NOMO-1 treated with DMSO at 0.1 percent for 48 hours (cell line): ENCODE results near the gene MRPL9.
"Not testable (repeated sequence)": the region's sequence is repeated elsewhere in the genome, so short reads cannot be mapped to it uniquely, and the experiment has no call there.

Source experiments
- DNase-seq: peaks from one replicate; lab custom pipeline; 2025; ENCODE audit not compliant: unreplicated experiment; lab: John Stamatoyannopoulos, UW

The MRPL9 gene

DNA sequence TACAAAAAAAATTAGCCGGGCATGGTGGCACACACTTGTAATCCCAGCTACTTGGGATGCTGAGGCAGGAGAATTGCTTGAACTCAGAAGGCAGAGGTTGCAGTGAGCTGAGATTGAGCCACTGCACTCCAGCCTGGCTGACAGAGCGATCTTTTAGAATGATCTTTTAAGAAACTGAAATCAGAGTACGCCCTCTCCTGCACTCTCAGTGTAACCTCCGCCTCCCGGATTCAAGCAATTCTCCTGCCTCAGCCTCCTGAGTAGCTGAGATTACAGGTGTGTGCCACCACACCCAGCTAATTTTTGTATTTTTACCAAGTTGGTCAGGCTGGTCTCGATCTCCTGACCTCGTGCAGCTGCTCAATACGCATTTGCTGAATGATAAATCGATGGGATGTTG is 29.3 kb downstream of the MRPL9 start:
- DNase-seq: not testable (repeated sequence)

DNA sequence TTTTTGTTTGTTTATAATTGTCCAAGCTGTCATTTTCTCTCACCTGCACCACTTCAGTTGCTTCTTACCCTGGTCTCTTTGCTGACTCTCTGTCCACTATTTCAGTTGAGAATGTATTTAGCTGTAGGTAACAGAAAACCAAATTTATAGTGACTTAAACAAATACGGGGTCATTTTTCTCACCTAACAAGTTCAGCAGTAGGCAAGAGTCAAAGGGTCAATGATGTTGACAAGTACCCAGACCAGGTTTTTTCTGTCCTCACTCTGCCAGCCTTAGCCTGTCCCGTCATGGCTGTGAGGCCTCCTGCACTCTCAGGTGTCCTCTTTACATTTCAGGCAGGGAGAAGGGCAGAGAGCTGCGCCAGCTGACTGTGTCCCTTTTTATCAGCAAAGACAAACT is 30.2 kb downstream of the MRPL9 start:
- DNase-seq: no peak

DNA sequence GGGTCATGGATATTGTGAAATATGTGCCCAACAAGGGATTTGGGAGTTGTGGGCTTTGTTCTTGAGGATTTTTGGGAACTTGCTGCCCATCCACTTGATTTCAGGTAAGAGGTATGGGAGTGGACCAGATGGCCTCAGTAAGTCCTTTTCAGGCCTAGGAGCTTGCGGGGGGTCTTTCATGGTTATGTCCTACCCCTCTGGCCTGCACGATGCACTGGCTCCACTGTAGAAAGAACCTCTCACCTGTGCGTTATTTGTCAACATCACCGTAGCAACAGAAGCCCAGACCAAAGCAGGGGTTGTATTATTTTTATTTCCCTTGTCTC is 33.4 kb downstream of the MRPL9 start:
- DNase-seq: no peak

- no peak for DNase-seq
Measured at GRCh38 chr1:151729157-151729965, 33.9 kb downstream of the MRPL9 start.

DNA sequence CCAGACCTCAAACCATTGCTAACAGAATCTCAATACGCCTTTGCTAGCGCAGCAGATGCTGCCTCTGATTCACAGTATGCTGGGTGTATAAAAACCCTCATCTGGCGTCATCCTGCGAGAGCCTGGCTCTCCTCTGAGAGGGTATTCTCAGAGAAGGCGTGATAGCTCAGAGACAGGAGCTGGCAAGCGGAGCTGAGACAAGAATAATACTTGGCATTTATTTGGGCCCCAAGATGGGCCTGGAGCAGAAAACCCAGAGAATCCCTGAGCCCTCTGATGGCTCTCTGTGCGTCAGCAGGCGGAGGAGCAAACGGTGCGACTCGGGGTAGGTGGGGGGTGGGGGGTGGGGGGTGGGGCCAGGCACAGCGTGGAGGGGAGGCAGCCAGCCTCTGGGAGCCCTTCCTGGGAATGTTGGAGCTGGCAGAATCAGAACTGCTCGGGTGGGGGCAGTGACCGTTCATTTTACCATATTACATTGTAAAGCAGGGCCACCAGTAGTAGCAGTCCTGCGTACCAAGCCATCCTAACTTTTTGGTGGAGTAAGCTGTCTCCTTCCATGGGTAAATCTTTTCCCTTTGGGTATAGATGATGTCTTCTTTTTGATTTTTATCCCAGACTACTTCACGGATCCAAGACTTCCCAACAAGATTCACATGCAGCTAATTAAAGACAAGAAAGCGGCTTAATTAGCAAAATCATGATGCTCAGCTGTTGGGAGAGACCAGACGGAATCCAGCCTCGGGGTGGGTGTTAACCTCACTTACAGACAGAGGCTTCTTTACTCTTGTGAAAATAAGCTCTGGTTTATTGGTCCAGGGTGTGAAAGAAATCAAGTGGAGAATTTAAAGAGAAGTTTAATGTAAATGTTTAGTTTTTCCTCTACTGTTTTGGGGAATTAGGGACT is 34.9 kb downstream of the MRPL9 start:
- no peak for DNase-seq

GRCh38 chr1:151723726-151724370 is 39.4 kb downstream of the MRPL9 start:
- no peak for DNase-seq

- DNase-seq: no peak
Measured at GRCh38 chr1:151721788-151722510, 41.3 kb downstream of the MRPL9 start.

- DNase-seq: no peak
Measured at GRCh38 chr1:151720974-151721787, 42.1 kb downstream of the MRPL9 start, which contains the start of gene RIIAD1. Gene RIIAD1 (plus strand): TSS chr1:151721522. CDS start chr1:151721537, 15 bp downstream.

GRCh38 chr1:151720554-151720953 is 42.7 kb downstream of the MRPL9 start:
- peak; percentile 21 for DNase-seq

DNA sequence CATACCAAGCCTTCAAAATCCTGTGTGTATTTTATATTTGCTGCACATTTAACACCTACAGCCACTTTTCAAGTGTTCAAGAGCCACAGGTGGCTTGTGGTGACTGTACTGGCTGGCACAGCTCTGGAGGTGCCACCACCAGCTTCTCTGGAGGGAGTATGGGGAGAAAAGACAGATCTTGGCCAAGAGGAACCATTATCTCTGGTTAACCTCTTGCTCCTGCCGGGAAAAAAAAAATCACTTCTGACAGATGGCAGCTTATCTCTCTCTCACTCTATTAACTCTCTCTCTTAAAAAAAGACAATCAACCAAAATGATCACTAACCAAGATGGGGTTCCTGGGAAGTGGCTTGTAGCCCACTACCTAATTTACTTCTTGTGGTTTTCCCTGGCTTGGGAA is 43.2 kb downstream of the MRPL9 start:
- DNase-seq: no peak

GRCh38 chr1:151718666-151719065 is 44.6 kb downstream of the MRPL9 start:
- no peak for DNase-seq

- DNase-seq: no peak
Measured at GRCh38 chr1:151718011-151718431, 45.3 kb downstream of the MRPL9 start.

DNA sequence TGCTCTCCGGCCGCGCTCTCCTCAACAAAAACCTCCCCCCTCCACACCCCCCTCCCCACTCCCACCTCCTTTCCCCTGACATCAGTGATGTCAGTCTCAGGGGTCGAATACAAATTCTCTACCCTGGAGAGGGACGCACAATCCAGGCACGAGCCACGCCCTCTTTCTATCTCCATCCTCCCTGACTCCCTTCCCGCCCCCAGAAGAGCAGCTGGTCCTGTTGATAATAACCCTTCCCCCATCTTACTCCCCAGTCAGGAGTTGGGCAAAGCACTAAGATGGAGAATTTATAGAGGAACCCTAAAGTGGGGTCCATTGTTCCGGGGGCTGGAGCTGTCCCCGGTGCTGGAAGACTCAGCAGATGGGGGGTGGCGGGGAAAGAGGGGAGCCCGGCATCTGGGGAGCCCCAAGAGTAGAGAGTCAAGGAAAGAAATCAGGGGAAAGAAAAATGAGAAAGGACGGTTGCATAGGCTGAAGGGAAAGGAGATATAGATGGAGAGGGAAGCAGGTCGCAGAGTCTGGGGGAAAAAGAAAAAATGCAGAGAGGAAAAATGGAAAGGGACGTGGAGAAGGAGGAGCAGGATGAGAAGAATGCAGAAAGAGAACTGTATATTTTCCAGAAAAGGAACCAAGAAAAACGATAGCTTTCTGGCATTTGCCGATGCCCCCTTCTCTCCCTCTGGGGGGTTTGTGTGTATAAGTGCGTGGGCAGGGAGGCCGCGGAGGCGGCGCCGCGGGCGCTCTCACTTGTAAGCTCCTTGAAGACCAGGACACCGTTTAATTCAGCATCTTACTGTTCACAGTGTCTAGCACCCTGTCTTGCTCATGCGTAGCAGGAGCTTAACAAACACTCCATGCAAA is 46.3 kb downstream of the MRPL9 start, which contains the start of gene CELF3:
Gene CELF3 (minus strand): TSS at position 33 of the 861 bp plus-strand sequence. CDS start 783 bp downstream, outside the sequence.
- no peak for DNase-seq

- DNase-seq: no peak
Measured at GRCh38 chr1:151716405-151716762, 46.9 kb downstream of the MRPL9 start.

GRCh38 chr1:151715726-151716404 is 47.4 kb downstream of the MRPL9 start:
- no peak for DNase-seq

- DNase-seq: no peak
Measured at GRCh38 chr1:151714820-151715725, 48.2 kb downstream of the MRPL9 start.

GRCh38 chr1:151713874-151714273 is 49.4 kb downstream of the MRPL9 start:
- no peak for DNase-seq
